ENCODE data around the gene SMYD2. TPM values are rescaled to one million over a fixed set of nuclear protein-coding genes. Genes with fewer than 3 reads are reported as not detected.

The SMYD2 gene
- 10 to 100 TPM; 10.5 to 23.7 (median 15.0) TPM for total RNA-seq

GRCh38 chr1:214281021-214281719, at the start of gene SMYD2:
Gene SMYD2, plus strand, starts transcription at chr1:214281159. Its CDS starts 96 bp downstream, at chr1:214281255.
- Histone ChIP-seq H3K36me3 (no peaks in the 10 kb centered on the region), H3K27me3 (no peaks in the 10 kb centered on the region), H3K4me1 (peaks cover 0 to 34% (median 0%) of the 10 kb centered on the region in 4 donors), H3K27ac (peak within 1 kb of the TSS; percentile 60 to 90 (median 88)), H3K4me3 (peak within 1 kb of the TSS; percentile 71 to 93 (median 86)), H3K9me3 (peaks cover 0 to 5% (median 0%) of the 10 kb centered on the region in 4 donors)
- no peak for TF ChIP-seq CTCF (IDR thresholded peaks at IDR 0.05)
- no peak for TF ChIP-seq EP300 (IDR thresholded peaks at IDR 0.05)
- TF ChIP-seq POLR2A (IDR thresholded peaks at IDR 0.05) = no peak
- peak in 1 of 2 donors; percentile 27 for DNase-seq (ENCODE audit: low spot score in 2 of 2)
- 0% methylated on average over 4 to 44 of the region's 94 CpGs for WGBS, 2 donors

GRCh38 chr1:214233856-214234634, 46.9 kb upstream of the SMYD2 start:
- no peak for DNase-seq (ENCODE audit: low spot score in 2 of 2)
- no peaks in the 10 kb centered on the region for H3K9me3 ChIP-seq
- H3K27me3 ChIP-seq = peaks cover 0 to 4% of the 10 kb centered on the region in 2 donors
- no peak overlapping the region for H3K4me3 ChIP-seq
- no peak overlapping the region for H3K27ac ChIP-seq
- TF ChIP-seq POLR2A (IDR thresholded peaks at IDR 0.05) (no peak), EP300 (IDR thresholded peaks at IDR 0.05) (no peak), CTCF (IDR thresholded peaks at IDR 0.05) (no peak)
- H3K4me1 ChIP-seq = no peaks in the 10 kb centered on the region
- WGBS, 2 donors = 69 to 71% methylated on average over 9 of the region's 9 CpGs
- no peaks in the 10 kb centered on the region for H3K36me3 ChIP-seq

GRCh38 chr1:214234635-214235025, 46.3 kb upstream of the SMYD2 start:
- Histone ChIP-seq H3K36me3 (no peaks in the 10 kb centered on the region), H3K4me1 (no peaks in the 10 kb centered on the region), H3K27me3 (peaks cover 0 to 4% of the 10 kb centered on the region in 2 donors), H3K9me3 (no peaks in the 10 kb centered on the region), H3K4me3 (no peak overlapping the region), H3K27ac (no peak overlapping the region)
- TF ChIP-seq CTCF (IDR thresholded peaks at IDR 0.05) = no peak
- no peak for TF ChIP-seq POLR2A (IDR thresholded peaks at IDR 0.05)
- no peak for DNase-seq (ENCODE audit: low spot score in 2 of 2)
- WGBS, 2 donors = 66 to 74% methylated on average over 3 of the region's 3 CpGs

- Histone ChIP-seq H3K4me3 (no peak overlapping the region), H3K27me3 (peaks cover 0 to 4% of the 10 kb centered on the region in 2 donors), H3K4me1 (no peaks in the 10 kb centered on the region), H3K9me3 (no peaks in the 10 kb centered on the region), H3K27ac (no peak overlapping the region), H3K36me3 (no peaks in the 10 kb centered on the region)
- 46 to 69% methylated on average over 2 of the region's 2 CpGs for whole genome bisulfite sequencing, 2 donors
- no peak for DNase-seq (ENCODE audit: low spot score in 2 of 2)
- no peak for TF ChIP-seq CTCF (IDR thresholded peaks at IDR 0.05)
- TF ChIP-seq EP300 (IDR thresholded peaks at IDR 0.05) = no peak
- TF ChIP-seq POLR2A (IDR thresholded peaks at IDR 0.05) = no peak
Observed at GRCh38 chr1:214236477-214236876, 44.5 kb upstream of the SMYD2 start.

GRCh38 chr1:214241060-214241459, 39.9 kb upstream of the SMYD2 start:
- no peak for DNase-seq (ENCODE audit: low spot score in 2 of 2)
- Histone ChIP-seq H3K27ac (no peak overlapping the region), H3K4me1 (no peaks in the 10 kb centered on the region), H3K4me3 (no peak overlapping the region), H3K36me3 (no peaks in the 10 kb centered on the region), H3K27me3 (no peaks in the 10 kb centered on the region), H3K9me3 (no peaks in the 10 kb centered on the region)
- no peak for TF ChIP-seq POLR2A (IDR thresholded peaks at IDR 0.05)
- TF ChIP-seq CTCF (IDR thresholded peaks at IDR 0.05) = no peak
- TF ChIP-seq EP300 (IDR thresholded peaks at IDR 0.05) = no peak
- WGBS, 2 donors = 76 to 77% methylated on average over 7 of the region's 7 CpGs
